Inflammatory macrophage treated with lipopolysaccharide for 1 hour (primary cell): ENCODE results near the gene PHC3.
"Not testable (repeated sequence)": the region's sequence is repeated elsewhere in the genome, so short reads cannot be mapped to it uniquely, and the experiment has no call there.

ENCODE experiments used
- DNase-seq, 2 donors: peaks; one replicate each; pipeline ENCODE4 v3.0.0-alpha.2; 2020 to 2022

PHC3 gene

GRCh38 chr3:170180908-170181885 lies at the start of gene PHC3:
Gene PHC3 (minus strand): TSS chr3:170181733. CDS start chr3:170181715, 18 bp downstream.
- peak; percentile 92 to 95 for DNase-seq

- DNase-seq = no peak
Measured at GRCh38 chr3:170228093-170228766, 46.7 kb upstream of the PHC3 start.

- DNase-seq = no peak
Measured at GRCh38 chr3:170226426-170226960, 45.0 kb upstream of the PHC3 start.

GRCh38 chr3:170225166-170225565 lies 43.6 kb upstream of the PHC3 start:
- DNase-seq = no peak

GRCh38 chr3:170222647-170223541 lies 41.4 kb upstream of the PHC3 start:
- peak in 1 of 2 donors; percentile 12 for DNase-seq

- peak; percentile 88 to 93 for DNase-seq
Measured at GRCh38 chr3:170221924-170222646, 40.6 kb upstream of the PHC3 start, which contains the start of gene PRKCI. Gene PRKCI (plus strand): TSS chr3:170222424. CDS start chr3:170222670, 246 bp downstream.

GRCh38 chr3:170220871-170221270 lies 39.3 kb upstream of the PHC3 start:
- no peak for DNase-seq

GRCh38 chr3:170219850-170220249 lies 38.3 kb upstream of the PHC3 start:
- DNase-seq = no peak

- no peak for DNase-seq
Measured at GRCh38 chr3:170211668-170212067, 30.1 kb upstream of the PHC3 start.

- DNase-seq = peak in 1 of 2 donors; percentile 15
Measured at GRCh38 chr3:170207717-170208116, 26.2 kb upstream of the PHC3 start.

GRCh38 chr3:170206164-170206762 lies 24.7 kb upstream of the PHC3 start:
- not testable (repeated sequence) for DNase-seq

GRCh38 chr3:170205302-170205701 lies 23.8 kb upstream of the PHC3 start:
- no peak for DNase-seq

- DNase-seq = no peak
Measured at GRCh38 chr3:170204509-170204908, 23.0 kb upstream of the PHC3 start.

- DNase-seq = no peak
Measured at GRCh38 chr3:170204023-170204472, 22.5 kb upstream of the PHC3 start.

- DNase-seq = no peak
Measured at GRCh38 chr3:170203457-170203856, 21.9 kb upstream of the PHC3 start.

GRCh38 chr3:170201527-170201926 lies 20.0 kb upstream of the PHC3 start:
- no peak for DNase-seq

GRCh38 chr3:170200987-170201386 lies 19.5 kb upstream of the PHC3 start:
- peak in 1 of 2 donors; percentile 34 for DNase-seq

GRCh38 chr3:170196833-170197232 lies 15.3 kb upstream of the PHC3 start:
- no peak for DNase-seq

GRCh38 chr3:170195759-170196158 lies 14.2 kb upstream of the PHC3 start:
- DNase-seq = not testable (repeated sequence)

GRCh38 chr3:170189398-170190256 lies 8.1 kb upstream of the PHC3 start:
- DNase-seq = peak in 1 of 2 donors; percentile 26
